G401 (cell line): ENCODE data around the gene OR1E1. TPM values are rescaled to one million over a fixed set of nuclear protein-coding genes. Genes with fewer than 3 reads are reported as not detected.

ENCODE experiments used
- total RNA-seq: library from RNA; depleted of rRNA; stranded (reverse); fragments of >200 nt; shearing (Covaris generic); gene quantifications from 2 replicates; pipeline ENCODE4 v1.2.3, GENCODE V29; 2014; rRNA removed

OR1E1 gene
- total RNA-seq, 1 experiment from 2014 or later: not detected

Other genes starting within 250 kb of the OR1E1 start
- gene OR1A2, start 200.9 kb downstream of the OR1E1 start, total RNA-seq: not detected in 2 replicates
- not detected in 2 replicates for gene OR1A1, start 190.7 kb downstream of the OR1E1 start, total RNA-seq
- not detected in 2 replicates for gene OR3A1, start 100.0 kb downstream of the OR1E1 start, total RNA-seq
- gene OR3A2, start 12.1 kb downstream of the OR1E1 start, total RNA-seq: not detected in 2 replicates
- gene OR3A3, start 13.0 kb upstream of the OR1E1 start, total RNA-seq: not detected in 2 replicates
- not detected in 2 replicates for gene OR1E2, start 35.4 kb upstream of the OR1E1 start, total RNA-seq
- not detected in 2 replicates for gene SPATA22, start 73.4 kb upstream of the OR1E1 start, total RNA-seq
- gene ASPA, start 77.6 kb upstream of the OR1E1 start, total RNA-seq: not detected in 2 replicates
- 0.25 and 0.61 TPM in 2 replicates for gene TRPV3, start 159.4 kb upstream of the OR1E1 start, total RNA-seq
- 0.86 and 1.2 TPM in 2 replicates for gene TRPV1, start 211.0 kb upstream of the OR1E1 start, total RNA-seq
- gene SHPK, start 237.8 kb upstream of the OR1E1 start, total RNA-seq: 37.8 and 41.2 TPM in 2 replicates
- 22.2 and 28.2 TPM in 2 replicates for gene CTNS, start 238.3 kb upstream of the OR1E1 start, total RNA-seq